Neural progenitor cell (in vitro differentiated cells): ENCODE results near the gene C14orf132. TPM values are rescaled to one million over a fixed set of nuclear protein-coding genes. Genes with fewer than 3 reads are reported as not detected.
"Not testable (repeated sequence)": the region's sequence is repeated elsewhere in the genome, so short reads cannot be mapped to it uniquely, and the experiment has no call there.

Experiments used
- DNase-seq: peaks from one replicate; pipeline ENCODE4 v3.0.0-alpha.2; 2016; ENCODE audit warnings: low spot score
- H2AFZ ChIP-seq: fragments of 200-600 bp; sonication (generic); replicated peaks from 2 replicates; pipeline ENCODE4 v1.6.1; 2016; ENCODE audit warnings: antibody characterized with exemption
- H3F3A ChIP-seq: fragments of 200-600 bp; sonication (generic); 2 replicates; pipeline ENCODE4 v1.6.1; 2016; ENCODE audit warnings: antibody characterized with exemption, low read depth
- H3K27ac ChIP-seq: fragments of 200-600 bp; sonication (generic); 2 replicates; pipeline ENCODE4 v1.5.1; 2016; ENCODE audit warnings: mild to moderate bottlenecking
- H3K27me3 ChIP-seq: fragments of 200-600 bp; sonication (generic); 2 replicates; pipeline ENCODE4 v1.6.1; 2016; ENCODE audit warnings: mild to moderate bottlenecking, moderate library complexity
- H3K36me3 ChIP-seq: fragments of 200-600 bp; sonication (generic); 2 replicates; pipeline ENCODE4 v1.5.1; 2016
- H3K4me1 ChIP-seq: fragments of 200-600 bp; sonication (generic); 2 replicates; pipeline ENCODE4 v1.6.1; 2016; ENCODE audit warnings: mixed run types
- H3K4me2 ChIP-seq: fragments of 200-600 bp; sonication (generic); 2 replicates; pipeline ENCODE4 v1.6.1; 2016
- H3K4me3 ChIP-seq: fragments of 200-600 bp; sonication (generic); 2 replicates; pipeline ENCODE4 v1.5.1; 2016
- H3K79me2 ChIP-seq: fragments of 200-600 bp; sonication (generic); 2 replicates; pipeline ENCODE4 v1.6.1; 2016; ENCODE audit warnings: low read depth
- H3K9ac ChIP-seq: fragments of 200-600 bp; sonication (generic); 2 replicates; pipeline ENCODE4 v1.6.1; 2016
- H3K9me3 ChIP-seq: fragments of 200-600 bp; sonication (generic); 2 replicates; pipeline ENCODE4 v1.5.1; 2016; ENCODE audit warnings: low read depth
- H4K20me1 ChIP-seq: fragments of 200-600 bp; sonication (generic); 2 replicates; pipeline ENCODE4 v1.6.1; 2016; ENCODE audit warnings: low read depth
- H3K27ac Mint-ChIP-seq: 3 replicates; pipeline ENCODE4 v1.8.0; 2021; ENCODE audit warnings: mixed read lengths
- H3K27me3 Mint-ChIP-seq: 2 replicates; pipeline ENCODE4 v1.8.0; 2022; ENCODE audit warnings: low read depth, mild to moderate bottlenecking, inconsistent platforms, moderate library complexity, mixed read lengths; ENCODE audit not compliant: insufficient read depth
- H3K36me3 Mint-ChIP-seq: 3 replicates; pipeline ENCODE4 v1.8.0; 2021; ENCODE audit warnings: mixed read lengths
- H3K4me1 Mint-ChIP-seq: 3 replicates; pipeline ENCODE4 v1.8.0; 2021; ENCODE audit warnings: mixed read lengths
- H3K4me3 Mint-ChIP-seq: 3 replicates; pipeline ENCODE4 v1.8.0; 2021; ENCODE audit warnings: mild to moderate bottlenecking, moderate library complexity, mixed read lengths
- H3K9me3 Mint-ChIP-seq: 3 replicates; pipeline ENCODE4 v1.8.0; 2020; ENCODE audit warnings: mixed read lengths
- EZH2 ChIP-seq: fragments of 200-600 bp; sonication (generic); IDR thresholded peaks from 2 replicates; pipeline ENCODE4 v1.6.1; 2017; ENCODE audit warnings: antibody characterized with exemption, mild to moderate bottlenecking, moderate library complexity
- EZH2phosphoT487 ChIP-seq: fragments of 200-600 bp; sonication (generic); IDR thresholded peaks from 2 replicates; pipeline ENCODE4 v1.6.1; 2017; ENCODE audit warnings: antibody characterized with exemption
- total RNA-seq: library from RNA; depleted of rRNA; stranded (reverse); fragments of >200 nt; gene quantifications from 2 replicates; pipeline ENCODE4 v1.2.3, GENCODE V29; 2015; ENCODE audit warnings: low replicate concordance
- TF ChIP-seq, protein P1 (sequence below): fragments of 200-600 bp; sonication (generic); IDR thresholded peaks from 2 replicates; pipeline ENCODE4 v1.5.1; 2017; ENCODE audit warnings: antibody characterized with exemption, mild to moderate bottlenecking

C14orf132 gene
- total RNA-seq, 1 donor from 2014 or later, result 8.1 TPM

DNA sequence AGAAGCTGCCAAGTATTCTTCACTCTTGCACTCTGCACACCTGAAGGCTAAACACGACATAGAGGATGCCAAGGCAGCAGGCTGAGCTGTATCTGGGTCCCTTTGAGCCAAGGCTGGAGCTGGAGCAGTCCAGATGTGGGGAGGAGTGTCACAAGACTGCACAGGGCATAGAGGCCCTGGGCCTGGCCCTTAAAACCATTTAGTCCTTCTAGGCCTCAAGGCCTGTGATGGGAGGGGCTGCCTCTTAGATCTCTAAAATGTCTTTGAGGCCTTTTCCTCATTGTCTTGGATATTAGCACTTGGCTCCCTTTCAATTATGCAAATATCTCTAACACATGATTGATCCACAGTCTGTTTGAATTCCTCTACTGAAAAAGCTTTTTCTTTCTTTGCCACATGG, 28.0 kb upstream of the C14orf132 start:
- Histone ChIP-seq H3K4me3 (no peak overlapping the region), H3K4me1 (peaks cover 2% of the 10 kb centered on the region), H3F3A (no peaks in the 10 kb centered on the region), H3K27me3 (no peaks in the 10 kb centered on the region), H3K79me2 (no peaks in the 10 kb centered on the region), H3K9me3 (peaks cover 5% of the 10 kb centered on the region), H3K4me2 (no peak overlapping the region), H2AFZ (no peak overlapping the region), H3K27ac (no peak overlapping the region), H3K9ac (no peak overlapping the region), H4K20me1 (no peaks in the 10 kb centered on the region), H3K36me3 (no peaks in the 10 kb centered on the region)
- peaks cover 31% of the 10 kb centered on the region for H3K9me3 Mint-ChIP-seq
- no peak overlapping the region for H3K27ac Mint-ChIP-seq
- H3K4me3 Mint-ChIP-seq, result no peak overlapping the region
- TF ChIP-seq EZH2phosphoT487, result no peak
- no peak for TF ChIP-seq EZH2
- TF ChIP-seq, protein P1, sequence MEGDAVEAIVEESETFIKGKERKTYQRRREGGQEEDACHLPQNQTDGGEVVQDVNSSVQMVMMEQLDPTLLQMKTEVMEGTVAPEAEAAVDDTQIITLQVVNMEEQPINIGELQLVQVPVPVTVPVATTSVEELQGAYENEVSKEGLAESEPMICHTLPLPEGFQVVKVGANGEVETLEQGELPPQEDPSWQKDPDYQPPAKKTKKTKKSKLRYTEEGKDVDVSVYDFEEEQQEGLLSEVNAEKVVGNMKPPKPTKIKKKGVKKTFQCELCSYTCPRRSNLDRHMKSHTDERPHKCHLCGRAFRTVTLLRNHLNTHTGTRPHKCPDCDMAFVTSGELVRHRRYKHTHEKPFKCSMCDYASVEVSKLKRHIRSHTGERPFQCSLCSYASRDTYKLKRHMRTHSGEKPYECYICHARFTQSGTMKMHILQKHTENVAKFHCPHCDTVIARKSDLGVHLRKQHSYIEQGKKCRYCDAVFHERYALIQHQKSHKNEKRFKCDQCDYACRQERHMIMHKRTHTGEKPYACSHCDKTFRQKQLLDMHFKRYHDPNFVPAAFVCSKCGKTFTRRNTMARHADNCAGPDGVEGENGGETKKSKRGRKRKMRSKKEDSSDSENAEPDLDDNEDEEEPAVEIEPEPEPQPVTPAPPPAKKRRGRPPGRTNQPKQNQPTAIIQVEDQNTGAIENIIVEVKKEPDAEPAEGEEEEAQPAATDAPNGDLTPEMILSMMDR, result no peak
- no peaks in the 10 kb centered on the region for H3K4me1 Mint-ChIP-seq
- DNase-seq, result no peak
- H3K36me3 Mint-ChIP-seq, result peaks cover 4% of the 10 kb centered on the region
- H3K27me3 Mint-ChIP-seq, result no peaks in the 10 kb centered on the region

DNA sequence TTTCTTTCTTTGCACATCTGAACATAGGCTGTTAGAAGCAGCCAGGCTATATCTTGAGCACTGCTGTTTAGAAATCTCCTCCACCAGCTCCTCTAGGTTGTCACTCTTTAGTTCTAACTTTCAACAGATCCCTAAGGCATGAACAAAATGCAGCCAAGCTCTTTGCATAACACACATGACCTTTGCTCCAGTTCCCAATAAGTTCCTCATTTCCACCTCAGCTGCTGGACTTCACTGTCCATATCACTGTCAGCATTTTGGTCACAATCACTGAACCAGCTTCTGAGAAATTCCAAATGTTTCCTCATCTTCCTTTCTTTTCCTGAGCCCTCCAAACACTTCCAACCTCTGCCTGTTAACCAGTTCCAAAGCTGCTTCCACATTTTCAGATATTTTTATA, 27.6 kb upstream of the C14orf132 start:
- H3K4me2 ChIP-seq, result no peak overlapping the region
- peaks cover 2% of the 10 kb centered on the region for H3K27me3 Mint-ChIP-seq
- no peaks in the 10 kb centered on the region for H3K36me3 ChIP-seq
- H3K4me3 Mint-ChIP-seq, result no peak overlapping the region
- no peaks in the 10 kb centered on the region for H3K4me1 Mint-ChIP-seq
- H3K27ac ChIP-seq, result no peak overlapping the region
- DNase-seq, result no peak
- no peaks in the 10 kb centered on the region for H3K27me3 ChIP-seq
- H3K79me2 ChIP-seq, result no peaks in the 10 kb centered on the region
- no peaks in the 10 kb centered on the region for H4K20me1 ChIP-seq
- H3K9me3 Mint-ChIP-seq, result peaks cover 31% of the 10 kb centered on the region
- peaks cover 4% of the 10 kb centered on the region for H3K36me3 Mint-ChIP-seq
- H3F3A ChIP-seq, result no peaks in the 10 kb centered on the region
- no peak overlapping the region for H2AFZ ChIP-seq
- TF ChIP-seq EZH2phosphoT487 (no peak), EZH2 (no peak)
- TF ChIP-seq, protein P1, result no peak
- H3K9ac ChIP-seq, result no peak overlapping the region
- H3K27ac Mint-ChIP-seq, result no peak overlapping the region
- peaks cover 5% of the 10 kb centered on the region for H3K9me3 ChIP-seq
- no peak overlapping the region for H3K4me3 ChIP-seq
- H3K4me1 ChIP-seq, result peaks cover 7% of the 10 kb centered on the region

DNA sequence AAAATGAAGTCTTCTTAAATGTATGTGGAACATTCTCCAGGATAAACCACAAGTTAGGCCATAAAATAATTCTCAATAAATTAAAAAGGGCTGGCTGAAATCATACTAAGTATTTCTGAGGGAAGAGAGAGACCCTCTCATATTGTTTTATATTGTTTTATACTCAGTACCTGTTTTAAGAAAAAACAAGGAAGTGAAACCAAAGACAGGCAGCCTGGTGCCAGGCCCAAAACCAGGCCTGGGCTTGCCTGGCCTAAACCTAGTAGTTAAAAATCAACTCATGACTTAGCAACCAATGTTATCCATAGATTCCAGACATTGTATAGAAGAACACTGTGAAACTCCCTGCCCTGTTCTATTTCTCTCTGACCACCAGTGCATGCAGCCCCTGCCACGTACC, 26.4 kb upstream of the C14orf132 start:
- DNase-seq, H3K27ac ChIP-seq, H4K20me1 ChIP-seq, H3K9me3 ChIP-seq, H3K27ac Mint-ChIP-seq, H3K36me3 Mint-ChIP-seq, H3K9ac ChIP-seq, H3K4me3 Mint-ChIP-seq, H3K4me1 Mint-ChIP-seq, H3F3A ChIP-seq, H2AFZ ChIP-seq, H3K27me3 Mint-ChIP-seq, H3K79me2 ChIP-seq, H3K36me3 ChIP-seq, H3K4me3 ChIP-seq, H3K4me2 ChIP-seq, H3K27me3 ChIP-seq: not testable (repeated sequence)
- H3K9me3 Mint-ChIP-seq, result peaks cover 25% of the 10 kb centered on the region
- peaks cover 13% of the 10 kb centered on the region for H3K4me1 ChIP-seq

GRCh38 chr14:96014176-96014575, 25.0 kb upstream of the C14orf132 start:
- H3K36me3 Mint-ChIP-seq, result peaks cover 4% of the 10 kb centered on the region
- no peak for TF ChIP-seq EZH2
- TF ChIP-seq, protein P1, result no peak
- TF ChIP-seq EZH2phosphoT487, result no peak
- peaks cover 24% of the 10 kb centered on the region for H3K9me3 Mint-ChIP-seq
- H3K4me1 ChIP-seq, result peaks cover 13% of the 10 kb centered on the region
- H2AFZ ChIP-seq, result no peak overlapping the region
- no peaks in the 10 kb centered on the region for H3F3A ChIP-seq
- H3K27ac ChIP-seq, result no peak overlapping the region
- H3K4me3 ChIP-seq, result no peak overlapping the region
- H3K4me1 Mint-ChIP-seq, result peaks cover 5% of the 10 kb centered on the region
- H3K36me3 ChIP-seq, result no peaks in the 10 kb centered on the region
- H3K27me3 Mint-ChIP-seq, result peaks cover 6% of the 10 kb centered on the region
- no peak overlapping the region for H3K4me3 Mint-ChIP-seq
- no peaks in the 10 kb centered on the region for H4K20me1 ChIP-seq
- DNase-seq, result no peak
- peaks cover 5% of the 10 kb centered on the region for H3K9me3 ChIP-seq
- H3K27me3 ChIP-seq, result no peaks in the 10 kb centered on the region
- no peak overlapping the region for H3K9ac ChIP-seq
- H3K27ac Mint-ChIP-seq, result no peak overlapping the region
- no peak overlapping the region for H3K4me2 ChIP-seq
- no peaks in the 10 kb centered on the region for H3K79me2 ChIP-seq
